AG04449 (cell line): ENCODE data around the gene FOXB2.

Source experiments
- CTCF ChIA-PET: fragments of 350-600 bp; formaldehyde crosslinking; extraction: SDS; loops from one replicate; lab custom pipeline; 2021; ENCODE audit warnings: antibody characterized with exemption; lab: Yijun Ruan, JAX
- POLR2A ChIA-PET: fragments of 400-600, 350-600 bp; formaldehyde crosslinking; extraction: SDS; loops from one replicate; lab custom pipeline; 2020; ENCODE audit warnings: antibody characterized with exemption, inconsistent platforms; lab: Yijun Ruan, JAX
- DNase-seq: peaks from one replicate; pipeline ENCODE4 v3.0.0-alpha.2; 2010; ENCODE audit warnings: low read depth, low spot score
- H3K4me3 ChIP-seq: 2 replicates; pipeline ENCODE4 v1.5.1; 2011; ENCODE audit warnings: low read depth, mild to moderate bottlenecking, control low read depth, low read length
- TF ChIP-seq, protein P1 (sequence below): IDR thresholded peaks from one replicate; pipeline ENCODE4 v1.5.1; 2011; ENCODE audit warnings: mild to moderate bottlenecking, moderate library complexity, low read length, control low read depth, inconsistent platforms; ENCODE audit not compliant: insufficient read depth; ENCODE audit errors: missing control alignments

Gene FOXB2

DNA sequence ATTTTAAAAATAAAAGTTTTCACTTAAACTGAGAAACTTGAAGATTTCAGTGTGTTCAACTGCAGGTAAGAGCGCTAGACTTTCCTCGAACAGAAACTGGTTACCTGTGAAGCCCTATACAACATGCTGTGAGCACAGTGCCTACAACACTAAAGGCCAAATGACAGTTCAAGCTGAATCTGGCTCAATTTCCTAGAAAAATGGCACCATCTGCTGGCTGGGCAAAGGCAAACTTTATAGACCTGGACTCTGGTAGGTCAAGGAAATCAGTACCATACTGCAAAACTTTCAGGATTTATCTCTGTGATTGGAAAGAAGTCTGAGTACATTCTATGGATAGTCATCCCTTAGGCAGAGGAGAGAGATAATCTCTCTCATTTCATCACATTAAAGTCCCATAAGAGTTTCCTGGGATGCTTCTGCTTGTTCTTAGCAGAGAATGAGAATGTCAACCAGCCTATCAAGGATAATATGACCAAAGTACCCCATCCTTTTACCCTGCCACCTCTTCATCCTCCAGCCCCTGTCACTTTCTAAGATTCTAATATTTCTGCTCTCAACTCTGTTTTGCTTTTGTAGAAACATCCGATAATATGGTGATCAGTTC, 31.8 kb upstream of the FOXB2 start:
- ChIA-PET POLR2A (no interaction called here), CTCF (interaction anchor here (0.6 to 11.0 kb wide), 21 partner anchors 8 to 231 kb away, joined by 3 to 298 read pairs (median 4); partner anchors contain the start of gene PCA3)
- TF ChIP-seq, protein P1, sequence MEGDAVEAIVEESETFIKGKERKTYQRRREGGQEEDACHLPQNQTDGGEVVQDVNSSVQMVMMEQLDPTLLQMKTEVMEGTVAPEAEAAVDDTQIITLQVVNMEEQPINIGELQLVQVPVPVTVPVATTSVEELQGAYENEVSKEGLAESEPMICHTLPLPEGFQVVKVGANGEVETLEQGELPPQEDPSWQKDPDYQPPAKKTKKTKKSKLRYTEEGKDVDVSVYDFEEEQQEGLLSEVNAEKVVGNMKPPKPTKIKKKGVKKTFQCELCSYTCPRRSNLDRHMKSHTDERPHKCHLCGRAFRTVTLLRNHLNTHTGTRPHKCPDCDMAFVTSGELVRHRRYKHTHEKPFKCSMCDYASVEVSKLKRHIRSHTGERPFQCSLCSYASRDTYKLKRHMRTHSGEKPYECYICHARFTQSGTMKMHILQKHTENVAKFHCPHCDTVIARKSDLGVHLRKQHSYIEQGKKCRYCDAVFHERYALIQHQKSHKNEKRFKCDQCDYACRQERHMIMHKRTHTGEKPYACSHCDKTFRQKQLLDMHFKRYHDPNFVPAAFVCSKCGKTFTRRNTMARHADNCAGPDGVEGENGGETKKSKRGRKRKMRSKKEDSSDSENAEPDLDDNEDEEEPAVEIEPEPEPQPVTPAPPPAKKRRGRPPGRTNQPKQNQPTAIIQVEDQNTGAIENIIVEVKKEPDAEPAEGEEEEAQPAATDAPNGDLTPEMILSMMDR = peak; percentile 63
- H3K4me3 ChIP-seq = no peak overlapping the region
- peak; percentile 7 for DNase-seq

- ChIA-PET POLR2A (no interaction called here), CTCF (interaction anchor here (0.8 to 11.0 kb wide), 10 partner anchors 8 to 233 kb away, joined by 3 to 298 read pairs (median 4); partner anchors contain the start of gene PCA3)
- H3K4me3 ChIP-seq = no peak overlapping the region
- TF ChIP-seq, protein P1 = no peak
- no peak for DNase-seq
These were observed 30.5 kb upstream of the FOXB2 start for GRCh38 chr9:76988941-76989340.

- ChIA-PET CTCF (interaction anchor here (0.6 to 11.0 kb wide), 12 partner anchors 7 to 233 kb away, joined by 3 to 298 read pairs (median 4); partner anchors contain the start of gene PCA3), POLR2A (no interaction called here)
- DNase-seq = no peak
- TF ChIP-seq, protein P1 = no peak
- H3K4me3 ChIP-seq = no peak overlapping the region
These were observed 30.0 kb upstream of the FOXB2 start for GRCh38 chr9:76989501-76989900.

GRCh38 chr9:76996700-76997099, 22.8 kb upstream of the FOXB2 start:
- ChIA-PET CTCF (interaction anchor here (0.6 to 9.0 kb wide), 18 partner anchors 8 to 240 kb away, joined by 3 to 162 read pairs (median 4); partner anchors contain the start of gene PCA3), POLR2A (no interaction called here)
- no peak for DNase-seq
- TF ChIP-seq, protein P1 = peak; percentile 80
- H3K4me3 ChIP-seq = no peak overlapping the region

DNA sequence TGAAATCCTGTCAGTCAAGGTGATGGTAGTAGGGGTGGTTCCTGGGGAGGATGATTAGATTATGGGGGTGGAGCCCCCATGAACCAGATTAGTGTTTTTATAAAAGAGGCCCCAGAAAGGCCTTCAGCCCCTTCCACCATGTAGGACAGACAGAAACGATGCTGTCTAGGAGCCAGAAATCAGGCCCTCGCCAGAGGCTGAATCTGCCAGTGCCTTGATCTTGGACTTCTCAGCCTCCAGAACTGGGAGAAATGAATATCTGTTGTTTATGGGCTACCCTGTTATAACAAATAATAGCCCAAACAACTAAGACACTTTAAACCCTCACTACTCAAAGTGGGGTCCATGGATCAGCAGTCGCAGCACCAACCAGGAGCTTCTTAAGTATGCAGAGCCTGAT, 20.2 kb upstream of the FOXB2 start:
- TF ChIP-seq, protein P1 = no peak
- DNase-seq = no peak
- ChIA-PET POLR2A (no interaction called here), CTCF (interaction anchor here (0.7 to 9.0 kb wide), 4 partner anchors 11 to 190 kb away, joined by 3 to 162 read pairs (median 3); no protein-coding TSS in a partner anchor)
- H3K4me3 ChIP-seq = no peak overlapping the region

DNA sequence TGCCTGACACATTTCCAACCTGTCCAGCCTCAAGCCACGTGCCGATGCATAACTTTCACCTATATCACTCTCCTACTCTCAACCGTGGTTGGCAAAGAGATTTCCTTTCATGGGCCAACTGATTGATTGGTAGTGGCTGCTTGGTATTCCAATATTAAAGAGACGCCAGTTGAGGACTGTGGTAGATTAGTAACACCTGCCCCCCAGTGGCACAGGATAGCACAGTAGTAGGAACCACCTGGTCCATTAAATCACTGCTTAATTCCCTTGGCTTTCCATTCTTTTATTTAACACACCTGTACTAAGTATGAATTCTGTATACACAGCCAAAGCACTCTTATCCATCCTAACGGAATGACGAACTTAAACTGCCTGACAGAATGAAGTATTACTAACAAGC, 19.1 kb upstream of the FOXB2 start:
- ChIA-PET CTCF (interaction anchor here (1.1 to 9.0 kb wide), 3 partner anchors 10 to 191 kb away, joined by 3 to 162 read pairs (median 3); no protein-coding TSS in a partner anchor), POLR2A (no interaction called here)
- H3K4me3 ChIP-seq = no peak overlapping the region
- DNase-seq = no peak
- TF ChIP-seq, protein P1 = no peak
